Measurements from ENCODE around the gene WDR70. TPM values are rescaled to one million over a fixed set of nuclear protein-coding genes. Genes with fewer than 3 reads are reported as not detected.
"Not testable (repeated sequence)": the region's sequence is repeated elsewhere in the genome, so short reads cannot be mapped to it uniquely, and the experiment has no call there.

The WDR70 gene
- total RNA-seq, 2 experiments from 2014 or later: 28.8 to 35.3 TPM

DNA sequence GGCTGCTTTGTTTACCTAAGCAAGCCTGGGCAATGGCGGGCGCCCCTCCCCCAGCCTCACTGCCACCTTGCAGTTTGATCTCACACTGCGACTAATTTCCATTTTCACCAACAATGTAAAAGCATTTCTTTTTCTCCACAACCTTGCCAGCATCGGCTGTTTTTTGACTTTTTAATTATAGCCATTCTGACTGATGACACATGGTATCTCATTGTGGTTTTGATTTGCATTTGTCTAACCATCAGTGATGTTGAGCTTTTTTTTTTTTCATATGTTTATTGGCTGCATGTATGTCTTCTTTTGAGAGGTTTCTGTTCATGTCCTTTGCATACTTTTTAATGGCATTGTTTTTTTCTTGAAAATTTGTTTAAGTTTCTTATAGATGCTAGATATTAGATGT lies 300.8 kb downstream of the WDR70 start:
- DNase-seq; H3K4me3 Mint-ChIP-seq; H3K4me1 Mint-ChIP-seq (ENCODE audit: low read depth); H3K27me3 Mint-ChIP-seq (ENCODE audit: low read depth); H3K27ac Mint-ChIP-seq; ATAC-seq; POLR2A ChIA-PET; H3K9me3 Mint-ChIP-seq (ENCODE audit: insufficient read depth); CTCF ChIA-PET: not testable (repeated sequence)
- peaks cover 17% of the 10 kb centered on the region for H3K36me3 Mint-ChIP-seq (ENCODE audit: low read depth)

GRCh38 chr5:37683072-37683471 lies 304.0 kb downstream of the WDR70 start:
- peaks cover 4% of the 10 kb centered on the region for H3K9me3 Mint-ChIP-seq (ENCODE audit: insufficient read depth)
- ATAC-seq (no peak), DNase-seq (no peak)
- POLR2A ChIA-PET: no interaction called here
- H3K27me3 Mint-ChIP-seq (ENCODE audit: low read depth): no peaks in the 10 kb centered on the region
- no peak overlapping the region for H3K4me3 Mint-ChIP-seq
- H3K4me1 Mint-ChIP-seq (ENCODE audit: low read depth): no peaks in the 10 kb centered on the region
- no peak overlapping the region for H3K27ac Mint-ChIP-seq
- H3K36me3 Mint-ChIP-seq (ENCODE audit: low read depth): peaks cover 18% of the 10 kb centered on the region
- CTCF ChIA-PET: no interaction called here

DNA sequence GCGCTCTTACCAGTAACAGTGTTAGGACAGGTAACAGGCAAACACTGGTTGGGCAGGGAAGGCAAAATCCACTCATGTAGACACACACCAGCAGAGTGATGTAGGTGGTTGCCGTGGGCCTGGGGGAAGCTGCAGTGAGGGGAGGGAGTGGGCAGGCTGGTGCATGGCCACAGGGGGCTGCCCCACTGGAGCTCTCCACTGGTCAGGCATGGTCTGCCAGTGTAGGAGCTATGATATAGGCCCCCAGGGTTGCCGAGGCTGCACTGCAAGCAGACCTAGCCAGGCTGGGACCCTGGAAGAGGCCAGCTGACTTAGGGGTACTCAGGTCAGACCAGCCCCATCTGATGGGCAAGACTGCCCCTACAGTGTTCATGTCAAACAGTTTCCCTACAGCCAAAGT lies 306.1 kb downstream of the WDR70 start:
- Mint-ChIP-seq H3K9me3 (ENCODE audit: insufficient read depth) (peaks cover 4% of the 10 kb centered on the region), H3K4me1 (ENCODE audit: low read depth) (no peaks in the 10 kb centered on the region), H3K27me3 (ENCODE audit: low read depth) (no peaks in the 10 kb centered on the region), H3K36me3 (ENCODE audit: low read depth) (peaks cover 14% of the 10 kb centered on the region), H3K4me3 (no peak overlapping the region), H3K27ac (no peak overlapping the region)
- POLR2A ChIA-PET: no interaction called here
- CTCF ChIA-PET: no interaction called here
- no peak for ATAC-seq
- no peak for DNase-seq

- no peaks in the 10 kb centered on the region for H3K4me1 Mint-ChIP-seq (ENCODE audit: low read depth)
- H3K9me3 Mint-ChIP-seq (ENCODE audit: insufficient read depth): peaks cover 4% of the 10 kb centered on the region
- H3K4me3 Mint-ChIP-seq: no peak overlapping the region
- ATAC-seq (no peak), DNase-seq (no peak)
- no peak overlapping the region for H3K27ac Mint-ChIP-seq
- CTCF ChIA-PET: no interaction called here
- peaks cover 12% of the 10 kb centered on the region for H3K36me3 Mint-ChIP-seq (ENCODE audit: low read depth)
- POLR2A ChIA-PET: no interaction called here
- no peaks in the 10 kb centered on the region for H3K27me3 Mint-ChIP-seq (ENCODE audit: low read depth)
These were observed 306.7 kb downstream of the WDR70 start for GRCh38 chr5:37685816-37686215.

- H3K4me1 Mint-ChIP-seq (ENCODE audit: low read depth); H3K9me3 Mint-ChIP-seq (ENCODE audit: insufficient read depth); DNase-seq; ATAC-seq; H3K27me3 Mint-ChIP-seq (ENCODE audit: low read depth); H3K4me3 Mint-ChIP-seq; POLR2A ChIA-PET; H3K27ac Mint-ChIP-seq; CTCF ChIA-PET; H3K36me3 Mint-ChIP-seq (ENCODE audit: low read depth): not testable (repeated sequence)
These were observed 309.8 kb downstream of the WDR70 start for GRCh38 chr5:37688925-37689324.

DNA sequence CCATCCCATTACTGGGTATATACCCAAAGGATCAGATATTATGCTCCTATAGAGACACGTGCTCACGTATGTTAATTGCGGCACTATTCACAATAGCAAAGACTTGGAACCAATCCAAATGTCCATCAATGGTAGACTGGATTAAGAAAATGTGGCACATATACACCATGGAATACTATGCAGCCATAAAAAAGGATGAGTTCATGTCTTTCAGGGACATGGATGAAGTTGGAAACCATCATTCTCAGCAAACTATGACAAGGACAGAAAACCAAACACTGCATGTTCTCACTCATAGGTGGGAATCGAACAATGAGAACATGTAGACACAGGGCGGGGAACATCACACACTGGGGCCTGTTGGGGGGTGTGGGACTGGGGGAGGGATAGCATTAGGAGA lies 315.2 kb downstream of the WDR70 start:
- DNase-seq; H3K4me1 Mint-ChIP-seq (ENCODE audit: low read depth); H3K36me3 Mint-ChIP-seq (ENCODE audit: low read depth); H3K27ac Mint-ChIP-seq; ATAC-seq; H3K4me3 Mint-ChIP-seq; H3K9me3 Mint-ChIP-seq (ENCODE audit: insufficient read depth); POLR2A ChIA-PET; H3K27me3 Mint-ChIP-seq (ENCODE audit: low read depth): not testable (repeated sequence)
- CTCF ChIA-PET: interaction anchor here (1.6 kb wide), 1 partner anchor 10 kb away, joined by 3 read pairs; no protein-coding TSS in a partner anchor

DNA sequence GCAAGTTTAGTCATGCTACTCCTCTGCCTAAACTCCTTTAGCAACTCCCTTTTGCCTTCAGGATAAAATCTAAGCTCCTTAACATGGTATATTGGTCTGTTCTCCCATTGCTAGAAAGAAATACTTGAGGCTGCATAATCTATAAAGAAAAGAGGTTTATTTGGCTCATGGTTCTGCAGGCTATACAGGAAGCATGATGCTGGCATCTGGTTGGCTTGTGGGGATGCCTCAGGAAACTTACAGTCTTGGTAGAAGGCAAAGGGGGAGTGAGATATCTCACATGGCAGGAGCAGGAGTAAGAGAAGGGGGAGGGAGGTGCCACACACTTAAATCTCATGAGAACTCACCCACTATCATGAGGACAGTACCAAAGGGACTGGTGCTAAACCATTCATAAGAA lies 315.7 kb downstream of the WDR70 start:
- Mint-ChIP-seq H3K4me1 (ENCODE audit: low read depth) (no peaks in the 10 kb centered on the region), H3K4me3 (no peak overlapping the region), H3K27me3 (ENCODE audit: low read depth) (no peaks in the 10 kb centered on the region), H3K36me3 (ENCODE audit: low read depth) (peaks cover 3% of the 10 kb centered on the region), H3K9me3 (ENCODE audit: insufficient read depth) (peaks cover 9% of the 10 kb centered on the region), H3K27ac (no peak overlapping the region)
- ChIA-PET POLR2A (no interaction called here), CTCF (interaction anchor here (1.6 kb wide), 1 partner anchor 9 kb away, joined by 3 read pairs; no protein-coding TSS in a partner anchor)
- ATAC-seq (no peak), DNase-seq (no peak)

DNA sequence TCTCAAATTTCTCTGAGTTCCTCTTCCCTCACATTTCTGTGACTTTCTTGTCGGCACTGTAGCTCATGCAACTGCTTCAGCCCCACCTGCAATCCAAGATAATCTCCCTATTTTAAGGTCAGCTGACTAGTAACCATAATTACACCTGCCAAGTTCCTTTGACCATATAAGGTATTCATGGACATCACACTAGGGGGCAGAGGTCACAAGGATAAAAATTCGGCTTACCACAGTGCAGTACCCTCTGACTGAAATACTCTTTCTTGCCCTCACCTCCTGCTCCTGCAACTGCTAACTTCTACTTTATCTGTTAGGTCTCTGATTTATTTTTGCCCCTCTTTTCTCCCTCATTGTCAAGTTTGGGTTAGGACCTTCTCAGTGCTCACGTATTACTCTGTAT lies 316.5 kb downstream of the WDR70 start:
- ChIA-PET POLR2A (no interaction called here), CTCF (interaction anchor here (1.0 to 1.6 kb wide), 2 partner anchors 9 to 27 kb away, joined by 3 read pairs; no protein-coding TSS in a partner anchor)
- peaks cover 9% of the 10 kb centered on the region for H3K9me3 Mint-ChIP-seq (ENCODE audit: insufficient read depth)
- no peaks in the 10 kb centered on the region for H3K27me3 Mint-ChIP-seq (ENCODE audit: low read depth)
- no peaks in the 10 kb centered on the region for H3K4me1 Mint-ChIP-seq (ENCODE audit: low read depth)
- H3K36me3 Mint-ChIP-seq (ENCODE audit: low read depth): peaks cover 3% of the 10 kb centered on the region
- no peak for DNase-seq
- no peak for ATAC-seq
- no peak overlapping the region for H3K4me3 Mint-ChIP-seq
- H3K27ac Mint-ChIP-seq: no peak overlapping the region

GRCh38 chr5:37696190-37697021 lies 317.3 kb downstream of the WDR70 start:
- CTCF ChIA-PET: interaction anchor here (1.0 kb wide), 1 partner anchor 26 kb away, joined by 3 read pairs; no protein-coding TSS in a partner anchor
- Mint-ChIP-seq H3K4me1 (ENCODE audit: low read depth) (no peaks in the 10 kb centered on the region), H3K4me3 (no peak overlapping the region), H3K36me3 (ENCODE audit: low read depth) (peaks cover 6% of the 10 kb centered on the region), H3K9me3 (ENCODE audit: insufficient read depth) (peaks cover 9% of the 10 kb centered on the region), H3K27ac (no peak overlapping the region), H3K27me3 (ENCODE audit: low read depth) (no peaks in the 10 kb centered on the region)
- ATAC-seq: no peak
- no peak for DNase-seq
- POLR2A ChIA-PET: no interaction called here

GRCh38 chr5:37701868-37702267 lies 322.8 kb downstream of the WDR70 start:
- Mint-ChIP-seq H3K36me3 (ENCODE audit: low read depth) (peaks cover 6% of the 10 kb centered on the region), H3K27ac (no peak overlapping the region), H3K9me3 (ENCODE audit: insufficient read depth) (no peaks in the 10 kb centered on the region), H3K4me1 (ENCODE audit: low read depth) (no peaks in the 10 kb centered on the region), H3K27me3 (ENCODE audit: low read depth) (no peaks in the 10 kb centered on the region), H3K4me3 (no peak overlapping the region)
- no peak for ATAC-seq
- ChIA-PET POLR2A (no interaction called here), CTCF (interaction anchor here (1.2 to 1.9 kb wide), 2 partner anchors 12 to 21 kb away, joined by 3 to 6 read pairs; no protein-coding TSS in a partner anchor)
- no peak for DNase-seq

DNA sequence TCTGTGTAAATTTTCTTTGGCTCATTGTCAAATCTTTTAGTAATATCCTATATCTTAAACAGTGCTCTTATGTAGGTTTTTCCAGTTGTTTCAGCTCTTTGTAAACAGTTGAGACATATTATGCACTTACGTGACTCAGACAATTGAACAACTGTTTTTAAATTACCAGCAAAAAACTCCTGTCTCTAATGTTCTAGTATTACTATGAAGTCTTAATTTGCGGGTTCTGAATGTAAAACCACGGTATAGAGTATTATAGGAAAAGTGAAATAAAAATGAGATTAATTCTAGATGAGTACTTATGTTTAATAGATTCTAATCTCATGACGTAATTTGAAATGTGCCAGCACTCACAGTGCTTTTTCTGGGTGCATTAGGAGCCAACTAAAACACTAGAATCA lies 324.7 kb downstream of the WDR70 start:
- H3K4me3 Mint-ChIP-seq: no peak overlapping the region
- POLR2A ChIA-PET: no interaction called here

GRCh38 chr5:37704406-37704805 lies 325.3 kb downstream of the WDR70 start:
- ATAC-seq: no peak
- Mint-ChIP-seq H3K4me1 (ENCODE audit: low read depth) (no peaks in the 10 kb centered on the region), H3K9me3 (ENCODE audit: insufficient read depth) (no peaks in the 10 kb centered on the region), H3K27me3 (ENCODE audit: low read depth) (no peaks in the 10 kb centered on the region), H3K4me3 (no peak overlapping the region), H3K27ac (no peak overlapping the region), H3K36me3 (ENCODE audit: low read depth) (peaks cover 3% of the 10 kb centered on the region)
- ChIA-PET POLR2A (no interaction called here), CTCF (interaction anchor here (0.7 to 1.2 kb wide), 3 partner anchors 9 to 19 kb away, joined by 3 read pairs; no protein-coding TSS in a partner anchor)
- no peak for DNase-seq

More for the DNA sequence above, 324.7 kb downstream of the WDR70 start:
- Mint-ChIP-seq H3K36me3 (ENCODE audit: low read depth) (peaks cover 6% of the 10 kb centered on the region), H3K9me3 (ENCODE audit: insufficient read depth) (no peaks in the 10 kb centered on the region), H3K27ac (no peak overlapping the region), H3K27me3 (ENCODE audit: low read depth) (no peaks in the 10 kb centered on the region), H3K4me1 (ENCODE audit: low read depth) (no peaks in the 10 kb centered on the region)
- CTCF ChIA-PET: interaction anchor here (0.7 to 1.2 kb wide), 3 partner anchors 9 to 19 kb away, joined by 3 read pairs; no protein-coding TSS in a partner anchor
- ATAC-seq (no peak), DNase-seq (no peak)
